Rectal smooth muscle tissue (tissue), 1 donor: ENCODE measurements around the gene PTPRD.
"Not testable (repeated sequence)": the region's sequence is repeated elsewhere in the genome, so short reads cannot be mapped to it uniquely, and the experiment has no call there.

ENCODE experiments used
- H3K27ac ChIP-seq: one replicate; pipeline ENCODE4 v1.7.0; 2013; ENCODE audit warnings: low read depth, low read length, inconsistent platforms
- H3K27me3 ChIP-seq: one replicate; pipeline ENCODE4 v1.7.0; 2013; ENCODE audit warnings: low read length; ENCODE audit not compliant: control insufficient read depth, insufficient read depth
- H3K36me3 ChIP-seq: one replicate; pipeline ENCODE4 v1.7.0; 2013; ENCODE audit warnings: low read length; ENCODE audit not compliant: control insufficient read depth, insufficient read depth
- H3K4me1 ChIP-seq: one replicate; pipeline ENCODE4 v1.7.0; 2013; ENCODE audit warnings: low read length; ENCODE audit not compliant: control insufficient read depth, insufficient read depth
- H3K4me3 ChIP-seq: one replicate; pipeline ENCODE4 v1.7.0; 2013; ENCODE audit warnings: low read length
- H3K9ac ChIP-seq: one replicate; pipeline ENCODE4 v1.7.0; 2013; ENCODE audit warnings: low read length

The PTPRD gene

GRCh38 chr9:8962084-8962483, 1650.7 kb downstream of the PTPRD start:
- Histone ChIP-seq H3K4me1 (no peaks in the 10 kb centered on the region), H3K4me3 (no peak overlapping the region), H3K36me3 (no peaks in the 10 kb centered on the region), H3K27me3 (no peaks in the 10 kb centered on the region), H3K9ac (no peak overlapping the region), H3K27ac (no peak overlapping the region)

- no peaks in the 10 kb centered on the region for H3K36me3 ChIP-seq
- H3K27me3 ChIP-seq, result no peaks in the 10 kb centered on the region
- no peaks in the 10 kb centered on the region for H3K4me1 ChIP-seq
- no peak overlapping the region for H3K27ac ChIP-seq
- H3K4me3 ChIP-seq, result no peak overlapping the region
- H3K9ac ChIP-seq, result no peak overlapping the region
Observed at GRCh38 chr9:8961186-8961851, 1651.5 kb downstream of the PTPRD start.

GRCh38 chr9:8960254-8960653, 1652.5 kb downstream of the PTPRD start:
- Histone ChIP-seq H3K9ac (no peak overlapping the region), H3K36me3 (no peaks in the 10 kb centered on the region), H3K4me3 (no peak overlapping the region), H3K4me1 (no peaks in the 10 kb centered on the region), H3K27me3 (no peaks in the 10 kb centered on the region), H3K27ac (no peak overlapping the region)

GRCh38 chr9:8958358-8958757, 1654.4 kb downstream of the PTPRD start:
- Histone ChIP-seq H3K9ac (no peak overlapping the region), H3K4me3 (no peak overlapping the region), H3K4me1 (no peaks in the 10 kb centered on the region), H3K27ac (no peak overlapping the region), H3K27me3 (no peaks in the 10 kb centered on the region), H3K36me3 (no peaks in the 10 kb centered on the region)

GRCh38 chr9:8955315-8955714, 1657.5 kb downstream of the PTPRD start:
- no peaks in the 10 kb centered on the region for H3K27me3 ChIP-seq
- no peaks in the 10 kb centered on the region for H3K4me1 ChIP-seq
- no peak overlapping the region for H3K4me3 ChIP-seq
- H3K36me3 ChIP-seq, result no peaks in the 10 kb centered on the region
- H3K9ac ChIP-seq, result no peak overlapping the region
- H3K27ac ChIP-seq, result no peak overlapping the region

GRCh38 chr9:8946461-8946860, 1666.3 kb downstream of the PTPRD start:
- no peak overlapping the region for H3K4me3 ChIP-seq

GRCh38 chr9:8943392-8943791, 1669.4 kb downstream of the PTPRD start:
- H3K27me3 ChIP-seq, result no peaks in the 10 kb centered on the region

More at GRCh38 chr9:8946461-8946860, 1666.3 kb downstream of the PTPRD start:
- H3K9ac ChIP-seq, result no peak overlapping the region
- H3K27ac ChIP-seq, result no peak overlapping the region
- H3K36me3 ChIP-seq, result no peaks in the 10 kb centered on the region
- H3K4me1 ChIP-seq, result no peaks in the 10 kb centered on the region
- H3K27me3 ChIP-seq, result no peaks in the 10 kb centered on the region

GRCh38 chr9:8940650-8941049, 1672.2 kb downstream of the PTPRD start:
- no peaks in the 10 kb centered on the region for H3K4me1 ChIP-seq
- H3K4me3 ChIP-seq, result no peak overlapping the region
- no peak overlapping the region for H3K9ac ChIP-seq
- H3K27ac ChIP-seq, result no peak overlapping the region
- H3K36me3 ChIP-seq, result no peaks in the 10 kb centered on the region
- H3K27me3 ChIP-seq, result no peaks in the 10 kb centered on the region

More at GRCh38 chr9:8943392-8943791, 1669.4 kb downstream of the PTPRD start:
- no peaks in the 10 kb centered on the region for H3K4me1 ChIP-seq
- H3K27ac ChIP-seq, result no peak overlapping the region
- no peak overlapping the region for H3K9ac ChIP-seq
- H3K4me3 ChIP-seq, result no peak overlapping the region
- H3K36me3 ChIP-seq, result no peaks in the 10 kb centered on the region

GRCh38 chr9:8926461-8926860, 1686.3 kb downstream of the PTPRD start:
- no peaks in the 10 kb centered on the region for H3K27me3 ChIP-seq
- H3K4me3 ChIP-seq, result no peak overlapping the region
- no peaks in the 10 kb centered on the region for H3K36me3 ChIP-seq
- no peaks in the 10 kb centered on the region for H3K4me1 ChIP-seq
- no peak overlapping the region for H3K27ac ChIP-seq
- H3K9ac ChIP-seq, result no peak overlapping the region

GRCh38 chr9:8924562-8924961, 1688.2 kb downstream of the PTPRD start:
- H3K27me3 ChIP-seq, result no peaks in the 10 kb centered on the region
- H3K36me3 ChIP-seq, result no peaks in the 10 kb centered on the region
- no peak overlapping the region for H3K27ac ChIP-seq
- no peaks in the 10 kb centered on the region for H3K4me1 ChIP-seq
- no peak overlapping the region for H3K9ac ChIP-seq
- H3K4me3 ChIP-seq, result no peak overlapping the region

- H3K27ac ChIP-seq, H3K4me3 ChIP-seq, H3K9ac ChIP-seq, H3K36me3 ChIP-seq, H3K27me3 ChIP-seq, H3K4me1 ChIP-seq: not testable (repeated sequence)
Observed at GRCh38 chr9:8920478-8921183, 1692.2 kb downstream of the PTPRD start.

- H3K27ac ChIP-seq, result no peak overlapping the region
- H3K9ac ChIP-seq, result no peak overlapping the region
- no peaks in the 10 kb centered on the region for H3K4me1 ChIP-seq
- no peaks in the 10 kb centered on the region for H3K36me3 ChIP-seq
- H3K27me3 ChIP-seq, result no peaks in the 10 kb centered on the region
- no peak overlapping the region for H3K4me3 ChIP-seq
Observed at GRCh38 chr9:8917956-8918739, 1694.7 kb downstream of the PTPRD start.
